ENCODE results near the gene FAM193A.
"Not testable (repeated sequence)": the region's sequence is repeated elsewhere in the genome, so short reads cannot be mapped to it uniquely, and the experiment has no call there.

The FAM193A gene

GRCh38 chr4:2733001-2733843, 196.8 kb downstream of the FAM193A start:
- ATAC-seq = no peak
- TF ChIP-seq ZFP3 (CRISPR knock-in tag; IDR thresholded peaks at IDR 0.05) (no peak), TCF4 (CRISPR knock-in tag; IDR thresholded peaks at IDR 0.05; ENCODE audit: borderline replicate concordance) (no peak)

GRCh38 chr4:2733844-2734574, 197.6 kb downstream of the FAM193A start:
- no peak for TF ChIP-seq ZNF70 (CRISPR knock-in tag; IDR thresholded peaks at IDR 0.05)
- no peak for TF ChIP-seq ZNF8 (CRISPR knock-in tag; IDR thresholded peaks at IDR 0.05)
- TF ChIP-seq ZNF565 (CRISPR knock-in tag; conservative IDR thresholded peaks at IDR 0.05; ENCODE audit: low read depth) = no peak
- TF ChIP-seq SNAI2 (CRISPR knock-in tag; IDR thresholded peaks at IDR 0.05) = no peak
- TF ChIP-seq TCF4 (CRISPR knock-in tag; IDR thresholded peaks at IDR 0.05; ENCODE audit: borderline replicate concordance) = no peak
- TF ChIP-seq ZFP30 (CRISPR knock-in tag; IDR thresholded peaks at IDR 0.05) = no peak
- no peak for TF ChIP-seq TSHZ2 (CRISPR knock-in tag; IDR thresholded peaks at IDR 0.05)
- no peak for ATAC-seq

GRCh38 chr4:2734612-2735011, 198.2 kb downstream of the FAM193A start:
- ATAC-seq = no peak
- TF ChIP-seq SNAI2 (CRISPR knock-in tag; IDR thresholded peaks at IDR 0.05) (no peak), CSDC2 (CRISPR knock-in tag; IDR thresholded peaks at IDR 0.05) (no peak), BACH2 (CRISPR knock-in tag; IDR thresholded peaks at IDR 0.05; ENCODE audit: borderline replicate concordance) (no peak), ISL1 (CRISPR knock-in tag; IDR thresholded peaks at IDR 0.05) (no peak), TSHZ2 (CRISPR knock-in tag; IDR thresholded peaks at IDR 0.05) (no peak)

GRCh38 chr4:2735869-2736268, 199.4 kb downstream of the FAM193A start:
- TF ChIP-seq OSR1 (CRISPR knock-in tag; IDR thresholded peaks at IDR 0.05) (no peak), ZNF565 (CRISPR knock-in tag; conservative IDR thresholded peaks at IDR 0.05; ENCODE audit: low read depth) (no peak), CREB5 (CRISPR knock-in tag; IDR thresholded peaks at IDR 0.05; ENCODE audit: low read depth) (no peak), ESRRG (CRISPR knock-in tag; IDR thresholded peaks at IDR 0.05) (no peak), BACH2 (CRISPR knock-in tag; IDR thresholded peaks at IDR 0.05; ENCODE audit: borderline replicate concordance) (no peak), ISL1 (CRISPR knock-in tag; IDR thresholded peaks at IDR 0.05) (no peak), PATZ1 (CRISPR knock-in tag; IDR thresholded peaks at IDR 0.05; ENCODE audit: borderline replicate concordance) (no peak)

GRCh38 chr4:2738296-2738695, 201.8 kb downstream of the FAM193A start:
- ATAC-seq = not testable (repeated sequence)

More at GRCh38 chr4:2735869-2736268, 199.4 kb downstream of the FAM193A start:
- ATAC-seq = no peak
